GM18870 (cell line): ENCODE results near the gene PSMB8.

ENCODE experiments used
- ATAC-seq: cut with Tn5 transposase; IDR thresholded peaks from one replicate; pipeline ENCODE4 v1.9.1; 2021; ENCODE audit warnings: moderate library complexity; ENCODE audit not compliant: unreplicated experiment

Gene PSMB8

DNA sequence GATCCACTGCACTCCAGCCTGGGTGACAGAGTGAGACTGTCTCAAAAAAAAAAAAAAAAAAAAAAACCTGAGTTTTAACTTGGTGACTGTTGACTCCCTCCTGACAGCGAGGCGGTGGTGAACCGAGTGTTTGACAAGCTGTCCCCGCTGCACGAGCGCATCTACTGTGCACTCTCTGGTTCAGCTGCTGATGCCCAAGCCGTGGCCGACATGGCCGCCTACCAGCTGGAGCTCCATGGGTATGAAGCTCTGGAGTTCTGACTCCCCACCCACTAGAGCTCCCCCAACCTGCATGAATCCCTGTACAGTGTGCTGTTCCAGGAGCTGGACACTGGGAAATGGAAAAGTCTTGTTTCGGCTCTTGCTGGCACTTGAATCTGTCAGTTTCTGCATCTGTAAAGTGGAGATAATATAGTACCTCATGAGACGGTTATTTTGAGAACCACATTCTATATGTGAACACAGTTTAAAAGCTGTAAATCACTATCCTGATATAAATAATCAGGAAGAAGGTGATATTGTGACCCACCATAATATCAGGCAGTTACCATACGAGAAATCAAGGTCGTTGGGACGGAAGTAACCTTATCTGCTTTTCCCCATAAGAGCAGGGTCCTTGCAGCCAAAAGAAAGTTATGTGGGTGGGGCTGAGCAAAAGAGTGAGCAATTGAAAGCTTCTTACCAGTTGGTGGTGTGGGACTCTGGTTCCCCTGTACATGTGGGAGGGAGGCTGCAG is 13.5 kb upstream of the PSMB8 start:
- ATAC-seq: no peak

DNA sequence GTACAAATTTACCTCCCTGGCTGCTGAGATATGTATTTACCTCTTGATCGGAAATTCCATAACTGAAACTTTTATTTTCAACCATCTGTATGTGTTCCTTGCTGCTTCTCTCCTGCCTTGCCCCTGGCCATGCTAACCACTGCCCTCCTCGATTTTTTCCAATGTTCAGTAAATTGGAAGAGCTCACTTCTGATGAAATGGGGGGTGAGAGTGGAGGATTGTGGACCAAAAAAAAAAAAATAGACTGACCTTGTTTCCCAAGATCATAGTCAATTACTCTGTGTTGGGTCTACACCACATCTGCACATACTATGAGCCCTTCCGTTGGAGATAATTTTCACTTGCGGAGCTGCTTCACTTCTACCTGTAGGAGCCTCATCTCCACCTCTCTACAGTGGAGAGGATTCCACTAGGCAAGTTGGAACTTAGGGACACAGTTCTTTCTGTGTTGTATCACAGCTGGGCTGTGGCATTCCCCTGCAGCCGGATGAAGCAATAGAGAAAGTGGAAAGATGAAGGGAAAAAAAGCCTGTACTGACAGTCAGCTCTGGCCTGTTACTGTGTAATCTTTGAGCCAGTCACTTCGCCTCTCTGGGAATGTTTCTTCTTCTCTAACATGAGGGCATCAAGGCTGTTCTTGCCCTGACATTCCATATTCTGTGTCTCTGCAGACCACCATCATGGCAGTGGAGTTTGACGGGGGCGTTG is 11.8 kb upstream of the PSMB8 start:
- ATAC-seq: no peak

DNA sequence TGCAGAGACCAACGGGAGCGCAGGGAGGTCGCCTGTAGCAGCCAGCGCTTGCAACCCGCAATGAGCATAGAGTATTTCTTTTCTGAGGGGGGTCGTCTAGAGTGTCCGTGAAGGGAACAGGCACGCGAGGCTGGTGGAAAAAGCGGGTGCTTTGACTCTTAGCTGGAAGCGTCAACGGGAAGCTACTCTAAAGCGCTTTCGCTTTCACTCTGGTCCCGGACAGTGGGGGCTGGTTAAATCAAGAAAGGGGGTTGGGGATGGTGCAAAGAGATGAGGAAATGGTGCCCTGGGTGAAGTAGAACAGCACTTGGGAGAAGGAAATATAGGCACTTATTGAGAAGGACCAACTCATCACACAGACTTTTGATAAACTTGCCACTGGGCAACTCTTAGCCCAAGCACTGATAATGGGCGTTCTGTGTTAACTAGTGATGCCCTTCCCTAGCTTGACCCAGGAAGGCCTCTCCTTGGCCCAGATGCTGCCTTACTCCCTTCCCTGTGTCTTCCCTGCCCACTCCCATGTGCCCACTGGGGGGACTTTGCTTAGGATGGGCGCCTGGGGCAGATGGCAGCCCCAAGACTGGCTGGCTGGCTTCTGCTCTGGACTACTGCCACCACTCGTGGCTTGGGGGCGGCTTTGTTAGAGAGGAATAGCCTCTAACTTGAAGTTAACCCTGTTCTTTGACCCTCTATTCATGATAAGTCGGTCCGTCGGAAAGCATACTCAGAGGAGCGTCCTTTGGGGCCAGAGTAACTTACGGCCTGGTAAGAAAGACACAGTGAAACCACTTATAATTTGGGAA is 10.7 kb upstream of the PSMB8 start:
- no peak for ATAC-seq

- peak; percentile 49 for ATAC-seq
Measured at GRCh38 chr6:32853541-32854375, 9.9 kb upstream of the PSMB8 start, which contains the start of the genes PSMB9 and TAP1. TSS of gene PSMB9 (plus strand) at chr6:32854192. CDS start at chr6:32854230, 38 bp downstream. TSS of gene TAP1 (minus strand) at chr6:32853704. CDS start at chr6:32853636, 68 bp downstream.

- peak; percentile 20 for ATAC-seq
Measured at GRCh38 chr6:32852844-32853540, 9.1 kb upstream of the PSMB8 start.

GRCh38 chr6:32852018-32852843 is 8.4 kb upstream of the PSMB8 start:
- ATAC-seq: no peak

DNA sequence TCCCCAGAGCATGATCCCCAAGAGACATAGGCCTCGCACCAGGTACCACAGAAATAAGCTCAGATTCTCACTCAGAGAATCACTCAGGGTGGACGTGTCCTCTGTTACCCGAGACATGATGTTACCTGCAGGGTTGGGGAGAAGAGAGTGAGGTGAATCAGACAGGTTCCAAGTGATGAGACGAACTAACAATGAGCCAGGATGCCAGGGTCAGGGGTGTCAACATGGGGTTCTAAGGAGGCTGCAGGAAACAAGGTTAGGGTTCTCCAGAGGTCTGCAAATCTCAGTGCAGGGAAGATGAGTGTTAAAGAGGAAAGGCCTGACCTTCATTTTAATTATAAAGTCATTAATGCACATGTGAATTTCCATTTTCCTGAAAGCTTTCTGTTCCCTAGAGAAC is 7.2 kb upstream of the PSMB8 start:
- no peak for ATAC-seq

DNA sequence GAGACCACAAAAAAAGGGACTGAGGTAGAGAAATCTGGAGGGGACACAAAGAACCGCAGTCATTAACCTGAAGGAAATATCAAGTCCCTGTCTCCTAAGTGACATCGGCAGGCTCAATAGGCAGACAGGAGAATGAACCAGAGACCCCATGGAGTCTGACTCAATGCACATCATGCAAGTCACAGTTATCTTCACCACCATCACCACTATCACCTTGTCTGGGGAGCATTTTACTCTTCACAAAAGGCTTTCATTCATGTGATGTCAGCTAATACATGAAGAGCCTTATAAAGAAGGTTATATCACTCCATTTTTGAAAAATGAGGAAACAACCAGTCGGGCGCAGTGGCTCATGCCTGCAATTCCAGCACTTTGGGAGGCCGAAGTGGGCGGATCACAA is 5.3 kb upstream of the PSMB8 start:
- no peak for ATAC-seq

- ATAC-seq: no peak
Measured at GRCh38 chr6:32847795-32848194, 3.9 kb upstream of the PSMB8 start.

- no peak for ATAC-seq
Measured at GRCh38 chr6:32847004-32847403, 3.2 kb upstream of the PSMB8 start.

GRCh38 chr6:32845384-32845884 is 1.6 kb upstream of the PSMB8 start:
- no peak for ATAC-seq

- no peak for ATAC-seq
Measured at GRCh38 chr6:32844839-32845383, 1.1 kb upstream of the PSMB8 start.

- no peak for ATAC-seq
Measured at GRCh38 chr6:32843331-32843978, 392 bp downstream of the PSMB8 start.

GRCh38 chr6:32842690-32843089 is 1.2 kb downstream of the PSMB8 start:
- ATAC-seq: no peak

GRCh38 chr6:32842021-32842650 is 1.7 kb downstream of the PSMB8 start:
- no peak for ATAC-seq

DNA sequence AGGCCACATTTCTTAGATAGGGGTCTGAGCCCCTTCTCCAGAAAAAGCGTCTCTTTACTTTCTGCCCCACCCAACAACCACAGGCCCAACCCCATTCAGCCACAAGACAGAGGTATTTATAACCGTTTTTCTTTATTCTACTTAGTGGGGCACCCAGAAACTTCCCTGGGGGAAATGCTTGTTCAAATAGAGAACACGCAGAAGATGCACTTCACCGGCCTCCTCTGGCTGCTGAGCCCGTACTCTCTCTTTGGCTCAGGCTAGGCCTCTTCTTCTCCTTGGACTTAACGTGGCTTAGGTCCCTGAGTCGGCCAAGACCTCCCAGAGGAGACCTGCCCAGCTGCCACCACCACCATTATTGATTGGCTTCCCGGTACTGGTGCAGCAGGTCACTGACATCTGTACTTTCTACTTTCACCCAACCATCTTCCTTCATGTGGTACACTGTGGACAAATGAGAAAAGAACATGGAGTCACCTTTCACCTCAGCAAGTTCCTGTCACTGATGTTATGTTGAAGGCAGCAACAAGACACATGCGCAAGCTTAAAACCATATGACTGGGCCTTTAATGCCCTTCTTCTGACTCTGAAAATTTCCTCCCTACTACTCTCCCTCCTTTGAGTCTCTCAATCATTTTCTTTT is 3.1 kb downstream of the PSMB8 start:
- no peak for ATAC-seq

DNA sequence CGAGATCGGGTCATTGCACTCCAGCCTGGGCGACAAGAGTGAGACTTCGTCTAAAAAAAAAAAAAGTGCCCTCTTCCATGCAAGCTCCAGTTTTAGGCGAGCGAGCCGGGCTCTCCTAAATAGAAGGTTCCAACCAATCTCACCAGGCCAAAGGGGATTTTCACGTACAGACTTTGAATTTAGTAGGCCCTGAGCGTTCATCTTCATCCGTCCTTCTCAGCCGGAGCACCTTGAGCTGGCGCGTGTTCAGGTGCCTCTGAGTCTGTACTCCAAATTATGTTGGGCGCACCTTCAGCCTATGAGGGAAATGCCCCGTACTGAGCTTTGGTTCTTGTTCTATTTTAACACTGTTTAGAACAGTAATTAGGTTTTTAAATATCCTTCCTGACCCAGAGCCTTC is 4.5 kb downstream of the PSMB8 start:
- ATAC-seq: no peak
